ENCODE measurements around the gene RPL35A. TPM values are rescaled to one million over a fixed set of nuclear protein-coding genes. Genes with fewer than 3 reads are reported as not detected.
A peak's percentile ranks its signal among the peaks of the same experiment; 100 is the strongest.
"Not testable (repeated sequence)": the region's sequence is repeated elsewhere in the genome, so short reads cannot be mapped to it uniquely, and the experiment has no call there.

RPL35A gene
- total RNA-seq (ENCODE audit: low replicate concordance): 212 and 1,042 TPM in 2 replicates

GRCh38 chr3:197949778-197950676 is at the start of gene RPL35A:
RPL35A (plus strand) TSS chr3:197950190; CDS start chr3:197950968, 778 bp downstream.
- TF ChIP-seq CTCF (IDR thresholded peaks at IDR 0.05; ENCODE audit: insufficient read depth, low read length): no peak
- DNase-seq (ENCODE audit: low read depth): peak; percentile 98
- peak within 1 kb of the TSS; percentile 87 for H3K4me3 ChIP-seq (ENCODE audit: low read depth, low read length)

- H3K4me3 ChIP-seq (ENCODE audit: low read depth, low read length): no peak overlapping the region
- TF ChIP-seq CTCF (IDR thresholded peaks at IDR 0.05; ENCODE audit: insufficient read depth, low read length): no peak
- DNase-seq (ENCODE audit: low read depth): no peak
Observed at GRCh38 chr3:197901626-197902025, 48.4 kb upstream of the RPL35A start.

GRCh38 chr3:197906023-197906849 is 43.8 kb upstream of the RPL35A start:
- no peak overlapping the region for H3K4me3 ChIP-seq (ENCODE audit: low read depth, low read length)
- peak; percentile 94 for TF ChIP-seq CTCF (IDR thresholded peaks at IDR 0.05; ENCODE audit: insufficient read depth, low read length)
- peak; percentile 95 for DNase-seq (ENCODE audit: low read depth)

GRCh38 chr3:197906850-197907187 is 43.2 kb upstream of the RPL35A start:
- TF ChIP-seq CTCF (IDR thresholded peaks at IDR 0.05; ENCODE audit: insufficient read depth, low read length): no peak
- no peak for DNase-seq (ENCODE audit: low read depth)
- no peak overlapping the region for H3K4me3 ChIP-seq (ENCODE audit: low read depth, low read length)

- TF ChIP-seq CTCF (IDR thresholded peaks at IDR 0.05; ENCODE audit: insufficient read depth, low read length): no peak
- DNase-seq (ENCODE audit: low read depth): peak; percentile 8
- H3K4me3 ChIP-seq (ENCODE audit: low read depth, low read length): no peak overlapping the region
Observed at GRCh38 chr3:197907196-197907595, 42.8 kb upstream of the RPL35A start.

- DNase-seq (ENCODE audit: low read depth): peak; percentile 43
Observed at GRCh38 chr3:197908550-197908949, 41.4 kb upstream of the RPL35A start.

More at GRCh38 chr3:197908550-197908949, 41.4 kb upstream of the RPL35A start:
- H3K4me3 ChIP-seq (ENCODE audit: low read depth, low read length): not testable (repeated sequence)

Measured in fibroblast of the aortic adventitia (primary cell).